ENCODE data around the gene ELMO1. TPM values are rescaled to one million over a fixed set of nuclear protein-coding genes. Genes with fewer than 3 reads are reported as not detected.

ELMO1 gene
- total and polyA plus RNA-seq, 4 donors = 10.1 to 183 (median 34.4) TPM

GRCh38 chr7:36944838-36945237 lies 503.8 kb downstream of the ELMO1 start:
- no peak for DNase-seq
- no peaks in the 10 kb centered on the region for H3K36me3 ChIP-seq (ENCODE audit: control insufficient read depth in 4 of 4, insufficient read depth in 4 of 4, low read length in 4 of 4)
- no peak overlapping the region for H3K27ac ChIP-seq (ENCODE audit: low read depth in 1 of 2, low read length in 1 of 2)
- peaks cover 0 to 10% (median 4%) of the 10 kb centered on the region in 4 donors for H3K9me3 ChIP-seq (ENCODE audit: control insufficient read depth in 4 of 4, insufficient read depth in 3 of 4, low read length in 3 of 4)
- no peak overlapping the region for H3K4me3 ChIP-seq
- H3K4me1 ChIP-seq (ENCODE audit: control insufficient read depth in 5 of 5, insufficient read depth in 5 of 5, low read length in 5 of 5) = peaks cover 0 to 5% (median 3%) of the 10 kb centered on the region in 5 donors
- 84 to 88% methylated on average over 5 of the region's 5 CpGs for WGBS, 2 donors
- H3K27me3 ChIP-seq (ENCODE audit: control insufficient read depth in 3 of 3, insufficient read depth in 3 of 3, low read length in 2 of 3) = no peaks in the 10 kb centered on the region
- no peak for TF ChIP-seq CTCF (IDR thresholded peaks at IDR 0.05; ENCODE audit: control extremely low read depth, extremely low read depth)
- H3K9ac ChIP-seq (ENCODE audit: insufficient read depth in 1 of 2, low read length in 2 of 2) = no peak overlapping the region
- no peak for ATAC-seq (ENCODE audit: insufficient read depth, low FRiP score)

GRCh38 chr7:36943591-36944435 lies 504.9 kb downstream of the ELMO1 start:
- no peaks in the 10 kb centered on the region for H3K27me3 ChIP-seq (ENCODE audit: control insufficient read depth in 3 of 3, insufficient read depth in 3 of 3, low read length in 2 of 3)
- H3K9ac ChIP-seq (ENCODE audit: insufficient read depth in 1 of 2, low read length in 2 of 2) = no peak overlapping the region
- 85 to 87% methylated on average over 8 of the region's 8 CpGs for WGBS, 2 donors
- peaks cover 0 to 5% (median 0%) of the 10 kb centered on the region in 5 donors for H3K4me1 ChIP-seq (ENCODE audit: control insufficient read depth in 5 of 5, insufficient read depth in 5 of 5, low read length in 5 of 5)
- no peak for DNase-seq
- no peak overlapping the region for H3K4me3 ChIP-seq
- no peak for ATAC-seq (ENCODE audit: insufficient read depth, low FRiP score)
- H3K9me3 ChIP-seq (ENCODE audit: control insufficient read depth in 4 of 4, insufficient read depth in 3 of 4, low read length in 3 of 4) = peaks cover 0 to 10% (median 6%) of the 10 kb centered on the region in 4 donors
- no peak overlapping the region for H3K27ac ChIP-seq (ENCODE audit: low read depth in 1 of 2, low read length in 1 of 2)
- H3K36me3 ChIP-seq (ENCODE audit: control insufficient read depth in 4 of 4, insufficient read depth in 4 of 4, low read length in 4 of 4) = no peaks in the 10 kb centered on the region
- TF ChIP-seq CTCF (IDR thresholded peaks at IDR 0.05; ENCODE audit: control extremely low read depth, extremely low read depth) = no peak

- DNase-seq (no peak), ATAC-seq (ENCODE audit: insufficient read depth, low FRiP score) (no peak)
- H3K27me3 ChIP-seq (ENCODE audit: control insufficient read depth in 3 of 3, insufficient read depth in 3 of 3, low read length in 2 of 3) = no peaks in the 10 kb centered on the region
- peaks cover 0 to 17% (median 7%) of the 10 kb centered on the region in 4 donors for H3K9me3 ChIP-seq (ENCODE audit: control insufficient read depth in 4 of 4, insufficient read depth in 3 of 4, low read length in 3 of 4)
- H3K4me1 ChIP-seq (ENCODE audit: control insufficient read depth in 5 of 5, insufficient read depth in 5 of 5, low read length in 5 of 5) = peaks cover 0 to 5% (median 0%) of the 10 kb centered on the region in 5 donors
- WGBS, 2 donors = 93 to 97% methylated on average over 9 of the region's 9 CpGs
- no peaks in the 10 kb centered on the region for H3K36me3 ChIP-seq (ENCODE audit: control insufficient read depth in 4 of 4, insufficient read depth in 4 of 4, low read length in 4 of 4)
- H3K4me3 ChIP-seq = no peak overlapping the region
- no peak overlapping the region for H3K9ac ChIP-seq (ENCODE audit: insufficient read depth in 1 of 2, low read length in 2 of 2)
- no peak overlapping the region for H3K27ac ChIP-seq (ENCODE audit: low read depth in 1 of 2, low read length in 1 of 2)
- no peak for TF ChIP-seq CTCF (IDR thresholded peaks at IDR 0.05; ENCODE audit: control extremely low read depth, extremely low read depth)
These were observed 505.7 kb downstream of the ELMO1 start for GRCh38 chr7:36942955-36943354.

Data from lung (tissue), 12 donors.